ENCODE measurements around the gene SLC25A15. TPM values are rescaled to one million over a fixed set of nuclear protein-coding genes. Genes with fewer than 3 reads are reported as not detected.
A peak's percentile ranks its signal among the peaks of the same experiment; 100 is the strongest.

SLC25A15 gene
- total RNA-seq, 1 donor from 2014 or later = 5.8 TPM

GRCh38 chr13:40777166-40777808 is 12.1 kb upstream of the SLC25A15 start:
- Histone ChIP-seq H3K9me3 (no peaks in the 10 kb centered on the region), H3K4me3 (peak overlapping the region; percentile 32), H3K27me3 (no peaks in the 10 kb centered on the region), H3K27ac (peak overlapping the region; percentile 71), H3K4me1 (peaks cover 12% of the 10 kb centered on the region), H3K36me3 (no peaks in the 10 kb centered on the region)
- DNase-seq (no peak), ATAC-seq (peak; percentile 84)
- peak; percentile 73 for TF ChIP-seq CTCF (IDR thresholded peaks at IDR 0.05)
- intact Hi-C loops (cut with DNase I) = no loop called here

GRCh38 chr13:40777809-40778175 is 11.6 kb upstream of the SLC25A15 start:
- Histone ChIP-seq H3K9me3 (no peaks in the 10 kb centered on the region), H3K4me1 (peaks cover 12% of the 10 kb centered on the region), H3K27me3 (no peaks in the 10 kb centered on the region), H3K36me3 (no peaks in the 10 kb centered on the region), H3K4me3 (no peak overlapping the region), H3K27ac (peak overlapping the region; percentile 71)
- DNase-seq (no peak), ATAC-seq (no peak)
- intact Hi-C loops (cut with DNase I) = no loop called here
- TF ChIP-seq CTCF (IDR thresholded peaks at IDR 0.05) = no peak

- H3K4me3 ChIP-seq = no peak overlapping the region
- no peaks in the 10 kb centered on the region for H3K9me3 ChIP-seq
- intact Hi-C loops (cut with DNase I) = no loop called here
- no peak overlapping the region for H3K27ac ChIP-seq
- no peaks in the 10 kb centered on the region for H3K27me3 ChIP-seq
- TF ChIP-seq CTCF (IDR thresholded peaks at IDR 0.05) = no peak
- DNase-seq = no peak
- H3K36me3 ChIP-seq = no peaks in the 10 kb centered on the region
- H3K4me1 ChIP-seq = peaks cover 12% of the 10 kb centered on the region
- ATAC-seq = no peak
Measured at GRCh38 chr13:40779049-40779448, 10.4 kb upstream of the SLC25A15 start.

- Histone ChIP-seq H3K36me3 (no peaks in the 10 kb centered on the region), H3K27me3 (no peaks in the 10 kb centered on the region), H3K27ac (no peak overlapping the region), H3K4me1 (peaks cover 12% of the 10 kb centered on the region), H3K9me3 (no peaks in the 10 kb centered on the region), H3K4me3 (no peak overlapping the region)
- ATAC-seq = no peak
- intact Hi-C loops (cut with DNase I) = no loop called here
- no peak for TF ChIP-seq CTCF (IDR thresholded peaks at IDR 0.05)
- DNase-seq = no peak
Measured at GRCh38 chr13:40779796-40780285, 9.6 kb upstream of the SLC25A15 start.

GRCh38 chr13:40780822-40781401 is 8.5 kb upstream of the SLC25A15 start:
- no peak overlapping the region for H3K4me3 ChIP-seq
- no peak for DNase-seq
- no peaks in the 10 kb centered on the region for H3K27me3 ChIP-seq
- H3K9me3 ChIP-seq = no peaks in the 10 kb centered on the region
- no peak for TF ChIP-seq CTCF (IDR thresholded peaks at IDR 0.05)
- peaks cover 12% of the 10 kb centered on the region for H3K4me1 ChIP-seq
- no peaks in the 10 kb centered on the region for H3K36me3 ChIP-seq
- ATAC-seq = no peak
- no peak overlapping the region for H3K27ac ChIP-seq
- intact Hi-C loops (cut with DNase I) = no loop called here
